ENCODE results near the gene TNF.

Gene TNF

DNA sequence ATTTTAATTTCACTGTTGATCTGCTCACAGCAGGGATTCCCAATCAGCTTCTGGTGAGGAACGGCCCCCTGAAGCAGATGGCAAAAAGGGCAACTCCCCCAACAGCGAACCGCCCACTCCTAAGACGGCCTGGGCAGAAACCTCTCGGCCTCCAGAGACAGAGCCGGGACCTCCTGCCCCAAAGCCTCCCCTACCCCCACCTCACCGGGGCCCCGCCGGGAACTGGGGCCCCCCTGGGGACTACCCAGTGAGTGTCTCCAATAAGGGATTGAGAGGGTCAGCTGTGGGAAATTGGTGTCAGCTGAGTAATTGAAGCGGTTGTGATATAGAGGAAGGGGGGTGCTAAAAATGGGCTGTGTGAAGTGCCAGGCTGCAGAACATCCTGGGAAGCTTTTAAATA, 51.6 kb downstream of the TNF start:
- no peak for DNase-seq (ENCODE audit: low read depth in 2 of 2, low spot score in 1 of 2)

- DNase-seq (ENCODE audit: low read depth in 2 of 2, low spot score in 1 of 2), result no peak
Observed at GRCh38 chr6:31627690-31628287, 52.4 kb downstream of the TNF start.

Measured in stimulated activated CD8-positive, alpha-beta memory T cell treated with anti-CD3 and anti-CD28 coated beads, Interleukin-4, amount 100 ng/mL, for 4 hours (primary cell).